22Rv1 (cell line): ENCODE data around the gene LUC7L2.
"Not testable (repeated sequence)": the region's sequence is repeated elsewhere in the genome, so short reads cannot be mapped to it uniquely, and the experiment has no call there.

ENCODE experiments used
- H3K27ac ChIP-seq: fragments of 450-650 bp; 2 replicates; pipeline ENCODE4 v1.5.1; 2017
- ZFX ChIP-seq: fragments of 450-650 bp; IDR thresholded peaks from 2 replicates; pipeline ENCODE4 v1.6.1; 2017; ENCODE audit warnings: antibody characterized with exemption, borderline replicate concordance
- TF ChIP-seq, protein P1 (sequence below): fragments of 450-650 bp; IDR thresholded peaks from 2 replicates; pipeline ENCODE4 v1.5.1; 2017; ENCODE audit warnings: mild to moderate bottlenecking

LUC7L2 gene

DNA sequence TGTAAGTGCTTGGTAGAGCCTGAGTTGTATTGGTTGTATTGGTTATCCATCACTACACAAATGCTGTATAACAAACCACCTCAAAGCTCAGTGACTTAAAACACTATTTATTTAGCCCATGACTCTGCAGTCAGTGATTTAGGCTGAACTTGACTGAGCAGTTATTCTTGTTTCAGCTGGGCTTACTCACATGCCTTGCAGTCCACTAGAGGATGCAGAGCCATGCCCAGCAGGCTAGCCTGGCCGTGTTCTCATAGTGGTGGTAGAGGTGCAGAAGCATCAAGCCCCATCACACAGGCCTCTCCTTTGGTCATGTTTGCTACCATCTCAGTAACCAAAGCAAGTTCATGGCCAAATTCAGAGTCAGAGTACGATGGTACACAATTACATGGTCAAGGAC is 43.9 kb downstream of the LUC7L2 start:
- H3K27ac ChIP-seq: no peak overlapping the region
- TF ChIP-seq, protein P1, sequence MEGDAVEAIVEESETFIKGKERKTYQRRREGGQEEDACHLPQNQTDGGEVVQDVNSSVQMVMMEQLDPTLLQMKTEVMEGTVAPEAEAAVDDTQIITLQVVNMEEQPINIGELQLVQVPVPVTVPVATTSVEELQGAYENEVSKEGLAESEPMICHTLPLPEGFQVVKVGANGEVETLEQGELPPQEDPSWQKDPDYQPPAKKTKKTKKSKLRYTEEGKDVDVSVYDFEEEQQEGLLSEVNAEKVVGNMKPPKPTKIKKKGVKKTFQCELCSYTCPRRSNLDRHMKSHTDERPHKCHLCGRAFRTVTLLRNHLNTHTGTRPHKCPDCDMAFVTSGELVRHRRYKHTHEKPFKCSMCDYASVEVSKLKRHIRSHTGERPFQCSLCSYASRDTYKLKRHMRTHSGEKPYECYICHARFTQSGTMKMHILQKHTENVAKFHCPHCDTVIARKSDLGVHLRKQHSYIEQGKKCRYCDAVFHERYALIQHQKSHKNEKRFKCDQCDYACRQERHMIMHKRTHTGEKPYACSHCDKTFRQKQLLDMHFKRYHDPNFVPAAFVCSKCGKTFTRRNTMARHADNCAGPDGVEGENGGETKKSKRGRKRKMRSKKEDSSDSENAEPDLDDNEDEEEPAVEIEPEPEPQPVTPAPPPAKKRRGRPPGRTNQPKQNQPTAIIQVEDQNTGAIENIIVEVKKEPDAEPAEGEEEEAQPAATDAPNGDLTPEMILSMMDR: no peak
- TF ChIP-seq ZFX: no peak

DNA sequence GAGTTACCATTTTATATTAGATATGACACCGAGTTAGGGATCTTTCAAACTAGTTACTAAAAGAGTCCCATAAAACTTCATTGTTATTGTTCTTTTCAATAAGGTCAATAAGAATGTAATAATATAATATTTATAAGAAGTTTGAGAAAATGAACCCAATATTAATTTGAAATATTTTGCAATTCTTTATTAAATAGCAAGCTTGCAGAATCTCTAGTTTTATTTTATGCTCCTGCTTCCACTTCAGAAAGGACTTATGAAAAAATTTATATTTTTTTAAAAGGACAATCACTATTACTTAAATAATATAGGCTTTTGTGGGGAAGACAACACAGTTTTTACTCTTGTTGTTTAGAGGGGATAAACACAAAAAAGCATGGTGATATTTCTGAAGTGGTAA is 47.9 kb downstream of the LUC7L2 start:
- H3K27ac ChIP-seq: no peak overlapping the region
- TF ChIP-seq, protein P1: no peak
- TF ChIP-seq ZFX: no peak

DNA sequence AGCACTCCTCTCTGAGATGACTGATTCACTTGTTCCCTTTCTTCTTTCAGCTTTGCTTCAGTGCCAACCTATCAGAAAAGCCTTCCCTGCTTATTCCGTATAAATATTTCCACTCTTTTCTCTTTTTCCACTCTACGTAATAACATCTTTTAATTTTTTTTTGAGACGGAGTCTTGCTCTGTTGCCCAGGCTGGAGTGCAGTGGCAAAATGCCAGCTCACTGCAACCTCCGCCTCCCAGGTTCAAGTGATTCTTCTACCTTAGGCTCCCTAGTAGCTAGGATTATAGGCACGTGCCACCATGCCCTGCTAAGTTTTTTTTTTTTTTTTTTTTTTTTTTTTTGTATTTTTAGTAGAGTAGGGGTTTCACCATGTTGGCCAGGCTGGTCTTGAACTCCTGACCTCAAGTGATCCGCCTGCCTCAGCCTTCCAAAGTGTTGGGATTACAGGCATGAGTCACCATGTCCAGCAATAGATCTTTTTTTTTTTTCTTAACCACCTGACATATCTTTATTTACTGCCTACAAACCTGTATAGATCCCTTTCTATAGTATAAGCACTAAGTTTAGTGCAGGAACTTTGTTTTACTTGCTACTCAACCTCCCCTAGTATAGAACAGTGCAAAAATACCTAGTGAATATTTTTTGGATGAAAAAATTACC is 55.2 kb downstream of the LUC7L2 start:
- H3K27ac ChIP-seq: not testable (repeated sequence)

DNA sequence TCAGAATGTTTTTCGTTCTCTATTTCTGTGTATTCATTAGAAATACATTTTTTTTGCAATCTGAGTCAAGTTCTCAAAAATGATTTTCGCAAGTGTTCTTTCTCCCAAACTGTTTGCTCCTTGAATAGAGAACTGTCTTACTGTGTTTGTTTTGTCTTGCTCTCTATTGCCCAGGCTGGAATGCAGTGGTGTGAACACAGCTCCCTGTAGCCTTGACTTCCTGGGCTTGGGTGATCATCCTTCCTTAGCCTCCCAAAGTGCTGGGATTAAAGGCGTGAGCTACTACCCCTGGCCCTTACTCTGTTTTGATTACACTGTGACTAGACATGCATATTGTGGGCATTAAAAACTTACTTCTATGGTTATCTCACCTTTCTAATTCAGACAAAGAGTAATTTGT is 56.7 kb downstream of the LUC7L2 start:
- H3K27ac ChIP-seq: no peak overlapping the region
- TF ChIP-seq, protein P1: no peak
- TF ChIP-seq ZFX: no peak

DNA sequence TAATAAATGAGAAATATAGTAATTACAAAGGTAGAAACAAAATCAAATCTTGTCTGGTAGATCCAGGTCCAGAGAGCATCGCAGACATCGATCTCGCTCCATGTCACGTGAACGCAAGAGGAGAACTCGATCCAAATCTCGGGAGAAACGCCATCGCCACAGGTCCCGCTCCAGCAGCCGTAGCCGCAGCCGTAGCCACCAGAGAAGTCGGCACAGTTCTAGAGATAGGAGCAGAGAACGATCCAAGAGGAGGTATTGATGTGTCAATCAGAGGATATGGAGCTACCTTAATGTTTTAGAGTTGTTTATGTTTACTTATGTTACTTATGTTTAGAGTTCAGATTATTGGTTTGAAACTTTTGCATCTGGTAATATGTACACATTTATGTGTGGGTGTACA is 57.8 kb downstream of the LUC7L2 start:
- no peak for TF ChIP-seq ZFX
- TF ChIP-seq, protein P1: no peak
- H3K27ac ChIP-seq: no peak overlapping the region

DNA sequence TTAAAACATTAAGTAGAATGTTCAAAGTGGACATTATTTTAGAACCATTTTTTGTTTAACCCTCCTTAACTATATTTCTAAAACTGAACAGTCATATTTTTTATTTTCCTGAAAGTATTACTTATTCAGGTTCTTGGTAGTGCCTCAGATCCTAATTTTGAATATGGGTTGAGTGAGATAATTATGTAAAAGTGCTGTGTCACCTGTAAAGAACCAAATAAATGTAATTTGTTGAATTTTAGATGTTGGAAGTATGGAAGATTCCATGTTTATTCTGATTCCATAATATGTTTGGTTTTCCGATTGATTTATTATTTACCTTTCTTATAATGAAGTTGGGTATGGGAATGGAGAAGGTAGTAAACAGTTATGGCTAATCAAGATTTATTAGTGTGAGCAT is 61.4 kb downstream of the LUC7L2 start:
- TF ChIP-seq ZFX: no peak
- TF ChIP-seq, protein P1: no peak

DNA sequence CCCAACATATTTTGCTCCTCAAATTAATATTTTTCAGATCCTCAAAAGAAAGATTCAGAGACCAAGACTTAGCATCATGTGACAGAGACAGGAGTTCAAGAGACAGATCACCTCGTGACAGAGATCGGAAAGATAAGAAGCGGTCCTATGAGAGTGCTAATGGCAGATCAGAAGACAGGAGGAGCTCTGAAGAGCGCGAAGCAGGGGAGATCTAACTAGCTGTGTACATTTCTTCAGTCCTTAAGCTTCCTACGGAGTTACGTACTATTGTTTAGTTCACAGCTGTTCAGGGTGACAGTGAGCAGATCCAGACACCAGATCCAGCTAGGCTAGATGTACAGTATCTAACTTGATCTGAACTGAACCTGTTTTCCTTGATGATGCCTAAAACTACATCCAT is 62.4 kb downstream of the LUC7L2 start:
- H3K27ac ChIP-seq: 0 out of 2 replicates have a peak overlapping the region, but pooled peaks have one; percentile 20
- no peak for TF ChIP-seq ZFX
- TF ChIP-seq, protein P1: no peak

More for the DNA sequence above, 61.4 kb downstream of the LUC7L2 start:
- peak overlapping the region; percentile 9; the same call in 1 of the 2 replicates for H3K27ac ChIP-seq

DNA sequence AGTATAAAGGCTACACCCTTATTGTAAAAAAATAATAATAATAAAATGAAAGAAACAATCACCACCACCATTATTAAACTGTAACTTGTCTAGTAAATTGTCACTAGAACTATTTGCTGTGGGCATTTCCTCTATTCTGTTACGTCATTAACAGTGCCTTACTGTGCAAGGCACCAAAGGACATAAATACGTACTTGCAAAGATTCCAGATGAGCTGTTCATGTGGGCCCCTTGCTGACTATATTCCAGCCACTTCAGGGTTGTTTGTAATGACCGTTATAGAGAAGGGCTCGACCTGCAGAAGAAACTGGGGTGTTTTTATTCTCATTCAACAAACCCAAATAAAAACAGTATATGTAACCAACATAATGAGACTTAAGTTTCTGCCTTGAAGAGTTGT is 63.4 kb downstream of the LUC7L2 start:
- TF ChIP-seq, protein P1: no peak
- TF ChIP-seq ZFX: no peak
- no peak overlapping the region for H3K27ac ChIP-seq
